BLaER1 treated with 17β-estradiol and CSF1 and Interleukin-3, amounts not matched to agents 10 nM and 100 nM (cell line): Measurements from ENCODE around the gene OSBPL5.
A peak's percentile ranks its signal among the peaks of the same experiment; 100 is the strongest.

Experiments used
- H3K27ac ChIP-seq, 11 experiments: shearing (Covaris generic); formaldehyde crosslinking; 2 replicates each; pipeline ENCODE4 v1.8.1; 2022
- H3K27me3 ChIP-seq, 11 experiments: shearing (Covaris generic); formaldehyde crosslinking; 2 replicates each; pipeline ENCODE4 v1.8.1; 2022
- H3K36me3 ChIP-seq, 11 experiments: shearing (Covaris generic); formaldehyde crosslinking; 2 replicates each; pipeline ENCODE4 v1.8.1; 2022
- H3K4me1 ChIP-seq, 10 experiments: shearing (Covaris generic); formaldehyde crosslinking; 2 replicates each; pipeline ENCODE4 v1.8.1; 2022
- H3K4me2 ChIP-seq, 11 experiments: shearing (Covaris generic); formaldehyde crosslinking; 2 replicates each; pipeline ENCODE4 v1.8.1; 2022
- H3K4me3 ChIP-seq, 10 experiments: shearing (Covaris generic); formaldehyde crosslinking; 2 replicates each; pipeline ENCODE4 v1.8.1; 2022
- H3K9ac ChIP-seq, 11 experiments: shearing (Covaris generic); formaldehyde crosslinking; 2 replicates each; pipeline ENCODE4 v1.8.1; 2022
- H3K9me3 ChIP-seq, 11 experiments: shearing (Covaris generic); formaldehyde crosslinking; replicated peaks in 1 of 11; 2 replicates each; pipeline ENCODE4 v1.8.1; 2022
- H4K20me1 ChIP-seq, 11 experiments: shearing (Covaris generic); formaldehyde crosslinking; 2 replicates each; pipeline ENCODE4 v1.8.1; 2022
- Cebpa-rat ChIP-seq, 11 experiments: shearing (Covaris generic); IDR thresholded peaks; 2 replicates each; pipeline ENCODE4 v1.8.1; 2022

Gene OSBPL5

DNA sequence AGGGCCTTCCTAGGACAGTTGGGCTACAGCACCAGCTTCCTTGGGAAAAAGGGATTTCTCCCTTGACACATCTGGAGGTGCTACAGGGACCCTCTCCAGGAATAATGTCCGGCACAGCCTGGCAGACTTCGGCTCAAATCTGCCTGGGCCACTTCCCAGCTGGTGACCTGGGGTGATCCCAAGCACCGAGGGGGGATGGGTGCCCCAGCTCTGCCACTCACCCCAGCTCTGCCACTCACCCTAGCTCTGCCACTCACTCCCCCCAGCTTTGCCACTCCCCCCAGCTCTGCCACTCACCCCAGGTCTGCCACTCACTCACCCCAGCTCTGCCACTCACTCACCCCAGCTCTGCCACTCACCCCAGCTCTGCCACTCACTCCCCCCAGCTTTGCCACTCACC, 9.9 kb downstream of the OSBPL5 start:
- Histone ChIP-seq H3K9me3 (no peaks in the 10 kb centered on the region), H3K27me3 (no peaks in the 10 kb centered on the region), H3K27ac (peak overlapping the region in 1 of 11 experiments; percentile 23; a peak in 2 of 22 replicates), H3K9ac (0 out of 22 replicates have a peak overlapping the region, but pooled peaks of 3 of the 11 experiments have one; percentile 5 to 35 (median 11)), H3K4me2 (peak overlapping the region in 8 of 11 experiments; percentile 76 to 99 (median 97); a peak in 10 of 22 replicates), H3K4me1 (peaks cover 46 to 99% (median 96%) of the 10 kb centered on the region in 10 experiments), H4K20me1 (peaks cover 88 to 100% (median 100%) of the 10 kb centered on the region in 11 experiments; a peak in 21 of 22 replicates), H3K4me3 (no peak overlapping the region), H3K36me3 (peaks cover 0 to 20% (median 0%) of the 10 kb centered on the region in 11 experiments; a peak in 5 of 22 replicates)
- no peak for TF ChIP-seq Cebpa-rat (IDR thresholded peaks at IDR 0.05)

DNA sequence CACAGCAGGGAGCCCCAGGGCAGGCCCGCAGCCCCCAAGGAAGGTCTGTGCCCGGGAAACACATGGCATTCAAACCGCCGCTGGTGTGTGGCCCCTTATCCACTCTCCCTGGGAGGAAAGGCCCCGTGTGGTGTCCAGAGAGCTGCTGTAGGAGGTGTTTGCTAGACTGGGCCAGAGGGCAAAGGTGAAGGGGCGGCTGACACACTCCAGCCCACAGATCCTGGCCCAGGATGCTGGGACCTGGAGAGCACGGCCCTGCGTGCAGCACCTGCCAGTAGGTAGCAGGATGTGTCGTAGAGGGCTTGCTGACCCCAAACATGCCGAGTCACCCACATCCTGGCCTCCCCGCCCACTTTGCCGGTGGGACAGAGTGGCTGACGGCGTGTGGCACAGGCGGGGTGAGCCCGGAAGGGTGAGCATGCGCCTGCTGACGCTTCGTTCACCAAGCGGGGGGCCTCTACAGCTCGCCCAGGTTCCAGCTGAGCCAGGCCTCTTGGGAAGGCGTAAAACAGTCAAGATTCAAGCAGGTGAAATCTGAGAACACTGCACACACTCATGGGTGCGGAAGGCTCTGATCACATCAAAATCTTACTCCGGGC, 11.0 kb downstream of the OSBPL5 start:
- no peaks in the 10 kb centered on the region for H3K27me3 ChIP-seq
- peaks cover 0 to 20% (median 0%) of the 10 kb centered on the region in 11 experiments; a peak in 5 of 22 replicates for H3K36me3 ChIP-seq
- H3K4me3 ChIP-seq: no peak overlapping the region
- peaks cover 45 to 99% (median 96%) of the 10 kb centered on the region in 10 experiments for H3K4me1 ChIP-seq
- TF ChIP-seq Cebpa-rat (IDR thresholded peaks at IDR 0.05): no peak
- H3K27ac ChIP-seq: peak overlapping the region in 2 of 11 experiments; percentile 18 to 44; a peak in 2 of 22 replicates
- H4K20me1 ChIP-seq: peaks cover 89 to 100% (median 100%) of the 10 kb centered on the region in 11 experiments; a peak in 21 of 22 replicates
- H3K9me3 ChIP-seq: no peaks in the 10 kb centered on the region
- peak overlapping the region in 6 of 11 experiments; percentile 5 to 83 (median 16); a peak in 6 of 22 replicates for H3K4me2 ChIP-seq
- H3K9ac ChIP-seq: peak overlapping the region in 5 of 11 experiments; percentile 1 to 40 (median 30); a peak in 5 of 22 replicates

DNA sequence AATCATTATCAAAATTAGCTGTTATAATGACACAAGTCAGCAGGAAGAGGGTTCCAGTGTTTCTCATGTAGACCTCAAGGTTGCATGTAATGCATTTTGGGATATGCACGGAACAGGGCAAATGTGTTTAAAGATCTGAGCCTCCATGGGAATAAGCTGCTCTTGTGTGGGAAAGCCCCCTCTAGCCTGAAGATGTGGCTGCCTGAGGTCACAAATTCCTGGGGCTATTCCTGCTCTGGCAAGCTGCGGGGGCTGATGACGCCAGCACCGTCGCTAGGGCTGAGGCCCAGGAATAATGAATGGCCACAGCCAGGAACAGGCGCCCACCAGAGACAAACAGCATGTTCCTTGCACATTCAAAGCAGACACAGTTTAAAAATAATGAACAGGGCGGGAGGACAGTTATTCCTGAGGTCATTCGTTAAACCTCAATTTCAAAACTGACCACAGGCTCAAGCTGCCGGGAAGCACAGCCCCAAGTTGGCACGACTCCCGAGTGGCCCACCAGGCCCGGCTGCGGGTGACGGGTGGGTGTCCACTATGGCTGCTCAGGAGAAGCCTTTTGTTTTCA, 11.7 kb downstream of the OSBPL5 start:
- H3K4me3 ChIP-seq: no peak overlapping the region
- peak overlapping the region in 4 of 11 experiments; percentile 1 to 40 (median 32); a peak in 5 of 22 replicates for H3K9ac ChIP-seq
- peaks cover 89 to 100% (median 100%) of the 10 kb centered on the region in 11 experiments; a peak in 21 of 22 replicates for H4K20me1 ChIP-seq
- H3K4me2 ChIP-seq: peak overlapping the region in 8 of 11 experiments; percentile 21 to 83 (median 39); a peak in 12 of 22 replicates
- H3K4me1 ChIP-seq: peaks cover 50 to 99% (median 96%) of the 10 kb centered on the region in 10 experiments
- no peaks in the 10 kb centered on the region for H3K27me3 ChIP-seq
- H3K9me3 ChIP-seq: no peaks in the 10 kb centered on the region
- no peak for TF ChIP-seq Cebpa-rat (IDR thresholded peaks at IDR 0.05)
- H3K27ac ChIP-seq: peak overlapping the region in 1 of 11 experiments; percentile 44; a peak in 1 of 22 replicates
- peaks cover 0 to 20% (median 0%) of the 10 kb centered on the region in 11 experiments; a peak in 5 of 22 replicates for H3K36me3 ChIP-seq

DNA sequence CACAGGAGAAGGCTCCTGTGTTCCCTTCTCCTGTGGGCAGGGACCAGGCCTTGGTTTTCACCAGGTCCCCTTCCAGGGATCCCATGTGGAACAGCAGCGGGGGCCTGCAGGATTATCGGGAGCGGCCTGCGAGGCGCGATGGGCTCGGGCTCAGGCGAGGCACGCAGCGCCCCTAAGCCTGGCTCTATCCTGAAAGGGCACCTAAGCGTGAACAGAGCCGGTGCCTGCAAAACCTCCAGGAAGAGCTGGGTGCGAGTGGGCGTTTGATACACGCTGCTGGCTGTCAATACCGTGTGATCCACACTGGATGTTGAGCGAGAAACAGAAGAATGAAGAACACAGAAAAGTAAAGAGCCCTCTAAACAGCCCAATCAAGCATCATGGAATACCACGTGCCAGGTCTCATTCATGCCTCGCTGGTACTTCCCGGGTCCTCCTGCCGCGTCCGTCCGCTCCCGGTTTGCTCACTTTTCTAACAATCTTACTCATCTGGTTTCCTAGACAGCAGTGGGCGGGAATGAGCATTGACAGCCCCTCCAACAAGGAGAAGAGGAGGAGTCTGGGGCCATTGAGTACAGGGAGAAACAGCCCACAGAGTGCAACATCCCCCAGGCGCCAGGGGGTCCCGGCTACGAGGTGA, 12.5 kb downstream of the OSBPL5 start:
- H3K27me3 ChIP-seq: no peaks in the 10 kb centered on the region
- no peaks in the 10 kb centered on the region for H3K9me3 ChIP-seq
- no peak overlapping the region for H3K9ac ChIP-seq
- no peak for TF ChIP-seq Cebpa-rat (IDR thresholded peaks at IDR 0.05)
- peaks cover 89 to 100% (median 100%) of the 10 kb centered on the region in 11 experiments for H4K20me1 ChIP-seq
- peaks cover 50 to 99% (median 96%) of the 10 kb centered on the region in 10 experiments for H3K4me1 ChIP-seq
- peaks cover 0 to 20% (median 0%) of the 10 kb centered on the region in 11 experiments; a peak in 5 of 22 replicates for H3K36me3 ChIP-seq
- H3K4me3 ChIP-seq: no peak overlapping the region
- peak overlapping the region in 9 of 11 experiments; percentile 4 to 83 (median 37); a peak in 15 of 22 replicates for H3K4me2 ChIP-seq
- no peak overlapping the region for H3K27ac ChIP-seq

DNA sequence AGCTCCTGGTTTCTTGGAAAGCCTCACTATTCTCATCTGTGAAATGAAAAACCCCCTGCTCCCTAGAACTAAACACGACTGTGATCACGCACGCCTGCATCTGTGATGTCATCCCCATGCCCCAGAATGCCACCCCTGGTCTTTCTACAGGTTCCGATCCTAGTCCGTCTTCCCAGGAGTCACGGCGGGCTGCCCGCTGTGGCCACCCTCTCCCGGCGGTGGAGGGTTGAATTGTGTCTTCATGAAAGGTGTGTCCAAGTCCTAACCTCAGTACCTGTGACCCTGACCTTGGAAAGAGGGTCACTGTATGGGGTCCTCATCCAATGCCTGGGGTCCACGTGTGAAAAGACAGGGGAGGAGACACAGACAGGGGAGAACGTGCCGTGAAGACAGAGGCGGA, 14.4 kb downstream of the OSBPL5 start:
- Histone ChIP-seq H3K9ac (peak overlapping the region in 1 of 11 experiments; percentile 31; a peak in 1 of 22 replicates), H3K4me2 (peak overlapping the region in 10 of 11 experiments; percentile 23 to 97 (median 86); a peak in 20 of 22 replicates), H3K36me3 (peaks cover 0 to 20% (median 0%) of the 10 kb centered on the region in 11 experiments; a peak in 5 of 22 replicates), H3K4me1 (peaks cover 50 to 99% (median 96%) of the 10 kb centered on the region in 10 experiments), H4K20me1 (peaks cover 87 to 100% (median 99%) of the 10 kb centered on the region in 11 experiments), H3K27ac (no peak overlapping the region; a peak in 1 of 22 replicates), H3K4me3 (no peak overlapping the region), H3K9me3 (no peaks in the 10 kb centered on the region), H3K27me3 (peaks cover 0 to 11% (median 0%) of the 10 kb centered on the region in 11 experiments; a peak in 5 of 22 replicates)
- no peak for TF ChIP-seq Cebpa-rat (IDR thresholded peaks at IDR 0.05)

DNA sequence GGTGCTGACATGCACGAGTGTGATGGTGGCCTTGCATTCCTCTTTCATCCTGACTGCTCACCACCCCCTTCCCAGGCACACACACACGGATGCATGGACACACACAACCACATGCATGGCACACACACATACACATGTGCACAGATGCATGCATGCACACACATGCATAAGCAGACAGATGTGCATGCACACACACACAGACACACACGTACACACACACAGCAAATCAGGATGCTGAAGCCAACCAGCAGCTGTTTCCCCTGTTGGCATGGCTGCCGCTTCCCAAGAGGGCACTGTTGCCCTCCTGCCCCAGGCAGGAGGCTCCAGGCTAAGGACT, 15.3 kb downstream of the OSBPL5 start:
- Histone ChIP-seq H3K4me2 (peak overlapping the region; percentile 23 to 97 (median 84); a peak in 19 of 22 replicates), H3K27ac (no peak overlapping the region), H3K27me3 (peaks cover 0 to 19% (median 0%) of the 10 kb centered on the region in 11 experiments; a peak in 5 of 22 replicates), H3K4me3 (no peak overlapping the region), H4K20me1 (peaks cover 88 to 100% (median 99%) of the 10 kb centered on the region in 11 experiments), H3K9me3 (no peaks in the 10 kb centered on the region), H3K36me3 (peaks cover 0 to 20% (median 0%) of the 10 kb centered on the region in 11 experiments; a peak in 5 of 22 replicates), H3K4me1 (peaks cover 57 to 99% (median 96%) of the 10 kb centered on the region in 10 experiments), H3K9ac (peak overlapping the region in 2 of 11 experiments; percentile 31 to 35; a peak in 1 of 22 replicates)
- TF ChIP-seq Cebpa-rat (IDR thresholded peaks at IDR 0.05): no peak

DNA sequence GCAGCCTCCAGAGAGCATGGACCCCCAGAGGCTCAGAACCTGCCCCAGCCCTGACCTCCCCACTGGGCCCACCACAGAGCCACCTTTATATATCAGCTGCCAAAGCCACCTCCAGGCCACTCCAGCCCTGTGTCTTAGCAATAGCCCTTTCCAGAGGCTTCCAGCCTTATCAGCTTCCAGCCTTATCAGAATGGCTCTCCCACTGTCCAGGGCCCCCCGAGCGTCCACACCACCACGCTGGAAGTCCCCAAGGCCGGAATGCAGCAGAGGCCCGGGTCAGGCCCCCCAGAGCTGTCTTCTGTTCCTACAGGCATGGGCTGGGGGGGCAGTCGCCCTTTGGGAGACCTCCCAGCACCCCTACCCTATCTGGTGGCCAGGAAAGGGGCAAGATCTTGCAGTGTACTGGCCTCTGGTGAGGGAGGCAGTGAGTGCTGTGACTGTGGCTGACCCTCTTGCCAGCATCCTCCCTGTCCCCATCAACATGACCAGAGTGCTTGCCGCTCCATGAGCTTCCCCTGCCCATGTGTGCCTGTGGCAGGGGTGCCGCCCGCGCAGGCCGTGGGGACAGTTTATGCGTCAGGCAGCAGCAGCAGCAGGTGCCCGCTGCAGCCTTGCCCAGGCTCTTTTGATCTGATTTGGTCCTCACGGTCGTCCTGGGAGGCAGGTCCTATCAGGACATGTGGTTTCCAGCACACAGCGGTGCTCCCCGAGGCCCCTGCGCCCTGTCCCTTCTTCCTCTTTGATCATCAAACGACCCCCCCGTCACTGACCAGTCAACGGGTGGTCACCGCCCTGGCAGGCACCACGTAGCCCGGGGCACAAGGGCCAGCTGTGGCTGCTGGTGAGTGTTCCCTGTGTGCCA, 15.9 kb downstream of the OSBPL5 start:
- H3K27ac ChIP-seq: no peak overlapping the region

More for the DNA sequence above, 15.9 kb downstream of the OSBPL5 start:
- Histone ChIP-seq H3K9ac (peak overlapping the region in 2 of 11 experiments; percentile 4 to 31; a peak in 3 of 22 replicates), H3K36me3 (peaks cover 0 to 20% (median 0%) of the 10 kb centered on the region in 11 experiments; a peak in 5 of 22 replicates), H4K20me1 (peaks cover 91 to 100% (median 99%) of the 10 kb centered on the region in 11 experiments), H3K9me3 (no peaks in the 10 kb centered on the region), H3K4me3 (no peak overlapping the region), H3K4me1 (peaks cover 57 to 100% (median 99%) of the 10 kb centered on the region in 10 experiments), H3K27me3 (peaks cover 0 to 21% (median 0%) of the 10 kb centered on the region in 11 experiments; a peak in 5 of 22 replicates), H3K4me2 (peak overlapping the region; percentile 72 to 97 (median 84); a peak in 21 of 22 replicates)
- no peak for TF ChIP-seq Cebpa-rat (IDR thresholded peaks at IDR 0.05)
